Endodermal cell (in vitro differentiated cells): ENCODE data around the gene VPS35. TPM values are rescaled to one million over a fixed set of nuclear protein-coding genes. Genes with fewer than 3 reads are reported as not detected.

Experiments
- DNase-seq: peaks from one replicate; pipeline ENCODE4 v3.0.0-alpha.2; 2017
- H3K27ac ChIP-seq: 2 replicates; pipeline ENCODE4 v1.5.1; 2013; ENCODE audit warnings: mild to moderate bottlenecking, low read depth, low read length, moderate library complexity
- H3K27me3 ChIP-seq: 2 replicates; pipeline ENCODE4 v1.6.1; 2013; ENCODE audit warnings: mild to moderate bottlenecking, low read length, moderate library complexity; ENCODE audit not compliant: insufficient read depth, control insufficient read depth, poor library complexity, severe bottlenecking
- H3K36me3 ChIP-seq: 2 replicates; pipeline ENCODE4 v1.7.0; 2013; ENCODE audit warnings: mild to moderate bottlenecking, low read length, moderate library complexity; ENCODE audit not compliant: control insufficient read depth, insufficient read depth
- H3K4me1 ChIP-seq: one replicate; pipeline ENCODE4 v1.7.0; 2013; ENCODE audit warnings: low read length; ENCODE audit not compliant: control insufficient read depth, insufficient read depth
- H3K4me3 ChIP-seq: 2 replicates; pipeline ENCODE4 v1.5.1; 2013; ENCODE audit warnings: mild to moderate bottlenecking, low read length, moderate library complexity
- H3K9ac ChIP-seq: 2 replicates; pipeline ENCODE4 v1.6.1; 2013; ENCODE audit warnings: mild to moderate bottlenecking, low read length, moderate library complexity; ENCODE audit not compliant: poor library complexity, severe bottlenecking; ENCODE audit errors: extremely low read depth
- H3K9me3 ChIP-seq: 2 replicates; pipeline ENCODE4 v1.6.1; 2013; ENCODE audit warnings: mild to moderate bottlenecking, low read length, moderate library complexity; ENCODE audit not compliant: control insufficient read depth
- H3K27ac Mint-ChIP-seq: 2 replicates; pipeline ENCODE4 v1.8.0; 2020; ENCODE audit warnings: mixed read lengths
- H3K27me3 Mint-ChIP-seq: 2 replicates; pipeline ENCODE4 v1.8.0; 2021; ENCODE audit warnings: mild to moderate bottlenecking, mixed read lengths; ENCODE audit not compliant: insufficient read depth
- H3K36me3 Mint-ChIP-seq: 2 replicates; pipeline ENCODE4 v1.8.0; 2020; ENCODE audit warnings: low read depth, mixed read lengths
- H3K4me1 Mint-ChIP-seq: 2 replicates; pipeline ENCODE4 v1.8.0; 2020; ENCODE audit warnings: mixed read lengths
- H3K4me3 Mint-ChIP-seq: 2 replicates; pipeline ENCODE4 v1.8.0; 2020; ENCODE audit warnings: mild to moderate bottlenecking, moderate library complexity, mixed read lengths
- H3K9me3 Mint-ChIP-seq: 2 replicates; pipeline ENCODE4 v1.8.0; 2020; ENCODE audit warnings: mild to moderate bottlenecking, mixed read lengths
- CTCF ChIP-seq: fragments of 200-600 bp; sonication (generic); conservative IDR thresholded peaks from 2 replicates; pipeline ENCODE4 v1.5.0; 2021; ENCODE audit warnings: antibody characterized with exemption, mild to moderate bottlenecking
- WGBS, 2 experiments: methylation state at CpG; one replicate each; pipeline versions ENCODE4 v1.1.5 to v1.1.7; 2013; ENCODE audit warnings: missing lambda C conversion rate in 2 of 2, mixed read lengths in 1 of 2; ENCODE audit not compliant: insufficient coverage in 1 of 2, insufficient read length in 1 of 2; 5-methylcytosine and 5-hydroxymethylcytosine counted together
- long read RNA-seq, 4 experiments: library from polyadenylated mRNA in 2 of 4; library from RNA in 1 of 4; library from capped mRNA in 1 of 4; stranded (forward) in 3 of 4; unstranded in 1 of 4; transcript quantifications; one replicate each; pipeline ENCODE4 v2.0.0, GENCODE V29; 2020 to 2021; ENCODE audit warnings: inconsistent platforms in 1 of 4
- polyA plus RNA-seq, 2 experiments: library from polyadenylated mRNA; stranded (reverse); fragments of 50-300 nt; gene quantifications; one replicate each; pipeline ENCODE4 v1.2.3, GENCODE V29; 2013
- total RNA-seq, 2 donors: library from RNA; stranded (reverse); fragmentation: NEBNext Ultra II Directional in 1 of 2; extraction: Animal tissue kit (Norgen Biotek cat#: 25700) in 1 of 2; gene quantifications; 2 replicates in 1 of 2; 3 replicates in 1 of 2; pipeline ENCODE4 v1.2.1, GENCODE V29; 2021

The VPS35 gene
- total RNA-seq, result 100 to 1,000 TPM in 1 of 2 donors, 10 to 100 TPM in 1; 95.7 to 119 TPM
- polyA plus RNA-seq (2013, experiment 1 of 2), result 62.9 TPM
- polyA plus RNA-seq (2013, experiment 2 of 2), result 62.4 TPM
- long read RNA-seq, experiment 1, full-length matches to known transcripts, result 3 of 48 reads
- long read RNA-seq, experiment 1, partial matches to known transcripts, result 31 of 48 reads
- long read RNA-seq, experiment 1, other reads (novel, unspliced or antisense), result 14 of 48 reads
- long read RNA-seq, experiment 2, full-length matches to known transcripts, result 151 of 238 reads
- long read RNA-seq, experiment 2, partial matches to known transcripts, result 62 of 238 reads
- long read RNA-seq, experiment 2, other reads (novel, unspliced or antisense), result 25 of 238 reads
- long read RNA-seq, experiment 3, full-length matches to known transcripts, result 572 of 743 reads
- long read RNA-seq, experiment 3, partial matches to known transcripts, result 107 of 743 reads
- long read RNA-seq, experiment 3, other reads (novel, unspliced or antisense), result 64 of 743 reads
- long read RNA-seq, experiment 4, full-length matches to known transcripts, result 42 of 62 reads
- long read RNA-seq, experiment 4, partial matches to known transcripts, result 13 of 62 reads
- long read RNA-seq, experiment 4, other reads (novel, unspliced or antisense), result 7 of 62 reads

- peak within 1 kb of the TSS; percentile 99 for H3K4me3 ChIP-seq
- peak within 1 kb of the TSS; percentile 96 for H3K27ac ChIP-seq
- H3K9me3 ChIP-seq, result no peaks in the 10 kb centered on the region
- no peaks in the 10 kb centered on the region for H3K27me3 ChIP-seq
- no peak within 1 kb of the TSS for H3K27ac Mint-ChIP-seq
- peak within 1 kb of the TSS; percentile 89 for H3K9ac ChIP-seq
- peaks cover 28% of the 10 kb centered on the region for H3K36me3 Mint-ChIP-seq
- peaks cover 10% of the 10 kb centered on the region for H3K4me1 ChIP-seq
- no peak within 1 kb of the TSS for H3K4me3 Mint-ChIP-seq
- H3K4me1 Mint-ChIP-seq, result peaks cover 34% of the 10 kb centered on the region
- H3K36me3 ChIP-seq, result peaks cover 25% of the 10 kb centered on the region
- no peaks in the 10 kb centered on the region for H3K9me3 Mint-ChIP-seq
- peak; percentile 74 for TF ChIP-seq CTCF
- peak; percentile 100 for DNase-seq
- H3K27me3 Mint-ChIP-seq, result no peaks in the 10 kb centered on the region
- 0% methylated on average over 23 to 54 of the region's 54 CpGs for WGBS, 2 experiments
Measured at GRCh38 chr16:46688654-46689364, at the start of gene VPS35. Gene VPS35 (minus strand): TSS chr16:46689178. CDS start chr16:46689133, 45 bp downstream.

GRCh38 chr16:46737621-46738214 lies 48.7 kb upstream of the VPS35 start:
- no peak overlapping the region for H3K9ac ChIP-seq
- H3K4me1 Mint-ChIP-seq, result peaks cover 14% of the 10 kb centered on the region
- peaks cover 11% of the 10 kb centered on the region for H3K4me1 ChIP-seq
- H3K36me3 Mint-ChIP-seq, result no peaks in the 10 kb centered on the region
- peak; percentile 40 for DNase-seq
- H3K9me3 Mint-ChIP-seq, result no peaks in the 10 kb centered on the region
- H3K27ac ChIP-seq, result no peak overlapping the region
- no peak for TF ChIP-seq CTCF
- H3K27ac Mint-ChIP-seq, result no peak overlapping the region
- no peak overlapping the region for H3K4me3 Mint-ChIP-seq
- no peaks in the 10 kb centered on the region for H3K27me3 Mint-ChIP-seq
- no peaks in the 10 kb centered on the region for H3K27me3 ChIP-seq
- H3K4me3 ChIP-seq, result no peak overlapping the region
- no peaks in the 10 kb centered on the region for H3K9me3 ChIP-seq
- 95 to 96% methylated on average over 5 to 14 of the region's 14 CpGs for WGBS, 2 experiments
- no peaks in the 10 kb centered on the region for H3K36me3 ChIP-seq

- H3K27me3 ChIP-seq, result no peaks in the 10 kb centered on the region
- peaks cover 10% of the 10 kb centered on the region for H3K4me1 ChIP-seq
- H3K9me3 Mint-ChIP-seq, result no peaks in the 10 kb centered on the region
- H3K27ac ChIP-seq, result no peak overlapping the region
- 82 to 85% methylated on average over 7 to 12 of the region's 12 CpGs for WGBS, 2 experiments
- TF ChIP-seq CTCF, result no peak
- peaks cover 10% of the 10 kb centered on the region for H3K4me1 Mint-ChIP-seq
- no peaks in the 10 kb centered on the region for H3K9me3 ChIP-seq
- no peak overlapping the region for H3K27ac Mint-ChIP-seq
- H3K36me3 Mint-ChIP-seq, result no peaks in the 10 kb centered on the region
- no peak overlapping the region for H3K4me3 Mint-ChIP-seq
- no peak overlapping the region for H3K4me3 ChIP-seq
- H3K9ac ChIP-seq, result no peak overlapping the region
- DNase-seq, result peak; percentile 72
- no peaks in the 10 kb centered on the region for H3K27me3 Mint-ChIP-seq
- H3K36me3 ChIP-seq, result no peaks in the 10 kb centered on the region
Measured at GRCh38 chr16:46736695-46737094, 47.7 kb upstream of the VPS35 start.
